Right cardiac atrium (tissue), 5 donors: ENCODE measurements around the gene KANSL1. TPM values are rescaled to one million over a fixed set of nuclear protein-coding genes. Genes with fewer than 3 reads are reported as not detected.

Source experiments
- ATAC-seq, 2 donors: fragments of 200-7000 bp; cut with Tn5 transposase; one replicate each; pipeline versions ENCODE4 v1.8.0 to v1.9.1; 2020; ENCODE audit warnings: moderate library complexity in 2 of 2, mild to moderate bottlenecking in 1 of 2
- DNase-seq, 3 donors: peaks; one replicate each; pipeline ENCODE4 v3.0.0-alpha.2; 2020
- H3K27ac ChIP-seq: one replicate; pipeline ENCODE4 v1.5.1; 2013; ENCODE audit warnings: mild to moderate bottlenecking, low read length, control low read depth, moderate library complexity
- H3K27me3 ChIP-seq: one replicate; pipeline ENCODE4 v1.6.1; 2013; ENCODE audit not compliant: control insufficient read depth, insufficient read depth
- H3K4me1 ChIP-seq: one replicate; pipeline ENCODE4 v1.6.1; 2013; ENCODE audit warnings: low read length; ENCODE audit not compliant: control insufficient read depth, insufficient read depth
- H3K4me3 ChIP-seq: one replicate; pipeline ENCODE4 v1.5.1; 2013; ENCODE audit warnings: low read length, control low read depth
- H3K9me3 ChIP-seq: one replicate; pipeline ENCODE4 v1.6.1; 2013; ENCODE audit warnings: low read length; ENCODE audit not compliant: control insufficient read depth
- WGBS: extraction: QIAGEN DNeasy Blood & Tissue Kit; methylation state at CpG from one replicate; pipeline ENCODE4 v1.1.7; 2013; 5-methylcytosine and 5-hydroxymethylcytosine counted together
- intact Hi-C, 4 donors: fragments of 100-400 bp; cut with DNase I; formaldehyde crosslinking; loops; one replicate each; pipeline versions ENCODE4 v1.11.0 to v1.14.0; 2022 to 2023
- polyA plus RNA-seq: library from polyadenylated mRNA; stranded (reverse); fragments of 200-250 nt; gene quantifications from one replicate; pipeline ENCODE4 v1.2.3, GENCODE V29; 2013
- total RNA-seq, 4 donors: library from RNA; stranded (reverse); fragmentation: NEBNext Ultra II Directional; extraction: Animal tissue kit (Norgen Biotek cat#: 25700); gene quantifications; one replicate each; pipeline ENCODE4 v1.2.1, GENCODE V29; 2021
- donor health status: healthy with polysubstance abuse.
- donor health status: DM: no; HTN: yes; CAD: no.
- donor health status: DM: no; HTN: no; CAD: no.
- donor health status: DM: no; HTN: yes; CAD: no; lungs with severe emphysema.
- donor health status: DM: yes; HTN: yes; CAD: no.

KANSL1 gene
- total and polyA plus RNA-seq, 5 donors, result 15.9 to 53.8 (median 38.2) TPM

DNA sequence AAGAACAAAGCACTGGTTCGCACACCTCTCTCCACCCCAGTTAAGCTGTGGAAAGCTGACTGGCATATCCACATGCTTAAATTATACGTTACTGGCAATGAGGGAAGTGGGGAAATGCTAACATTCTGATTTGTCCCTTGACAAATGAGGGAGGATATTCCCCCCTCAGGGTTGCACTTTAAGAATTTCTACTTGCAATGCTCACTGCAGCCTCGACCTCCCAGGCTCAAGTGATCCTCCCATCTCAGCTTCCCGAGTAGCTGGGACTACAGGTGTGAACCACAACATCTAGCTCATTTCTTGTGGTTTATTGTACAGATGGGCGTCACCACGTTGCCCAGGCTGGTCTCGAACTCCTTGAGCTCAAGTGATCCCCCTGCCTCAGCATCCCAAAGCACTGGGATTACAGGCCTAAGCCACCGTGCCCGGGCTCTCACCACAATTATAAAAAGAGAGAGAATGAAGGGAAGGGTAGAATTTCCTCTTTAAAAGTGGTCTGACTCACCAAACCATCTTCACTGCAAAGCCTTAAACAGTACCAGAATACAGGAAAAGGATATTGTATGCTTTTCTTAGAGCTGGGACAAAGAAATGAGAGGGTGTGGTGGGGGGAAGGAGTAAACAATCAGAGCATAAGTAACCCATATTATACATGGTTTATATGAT is 38.9 kb downstream of the KANSL1 start:
- Histone ChIP-seq H3K27me3 (no peaks in the 10 kb centered on the region), H3K4me3 (no peak overlapping the region), H3K4me1 (peaks cover 14% of the 10 kb centered on the region), H3K9me3 (no peaks in the 10 kb centered on the region), H3K27ac (no peak overlapping the region)
- DNase-seq, result no peak
- ATAC-seq, result peak in 1 of 2 donors; percentile 17
- intact Hi-C loops, result no loop called here
- 60% methylated on average over 9 of the region's 9 CpGs for WGBS

DNA sequence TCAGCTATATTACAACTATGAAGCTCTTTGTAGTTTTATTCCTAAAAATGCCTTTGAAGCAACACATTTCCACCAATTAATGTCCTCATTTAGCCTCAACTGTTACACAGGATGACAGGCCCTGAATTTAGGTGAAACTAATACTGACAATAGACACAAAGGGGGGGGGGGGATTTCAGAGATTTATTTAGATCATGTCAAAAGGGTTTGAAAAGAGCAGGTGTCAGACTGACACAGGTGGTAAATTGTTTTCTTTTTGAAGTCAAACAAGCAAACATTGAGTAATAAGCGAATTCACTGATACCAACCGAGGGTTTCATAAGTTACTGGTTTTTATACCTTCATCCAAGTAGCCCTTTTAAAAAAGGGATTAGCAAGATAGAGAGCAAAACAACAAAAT is 40.8 kb downstream of the KANSL1 start:
- Histone ChIP-seq H3K9me3 (no peaks in the 10 kb centered on the region), H3K4me1 (peaks cover 12% of the 10 kb centered on the region), H3K27ac (no peak overlapping the region), H3K27me3 (no peaks in the 10 kb centered on the region), H3K4me3 (no peak overlapping the region)
- intact Hi-C loops, result no loop called here
- 81% methylated on average over 2 of the region's 2 CpGs for WGBS
- ATAC-seq (no peak), DNase-seq (no peak)

DNA sequence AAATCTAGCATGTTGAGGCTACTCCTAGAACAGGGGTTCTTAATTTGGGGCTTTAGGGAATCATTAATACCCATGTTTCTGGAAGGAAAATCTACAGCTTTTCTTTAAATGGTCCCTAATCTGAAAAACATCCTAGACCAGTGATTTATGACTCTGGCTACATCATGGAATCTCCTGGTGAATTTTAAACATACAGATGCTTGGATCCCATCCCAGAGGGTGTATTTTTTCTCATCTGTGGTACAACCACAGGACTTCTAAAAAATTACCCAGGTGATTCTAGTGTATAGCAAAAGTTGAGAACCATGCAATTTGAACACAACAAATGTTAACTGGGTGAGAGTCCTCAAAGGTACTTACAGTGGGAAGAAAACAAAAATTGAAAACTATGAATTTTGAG is 41.5 kb downstream of the KANSL1 start:
- no peaks in the 10 kb centered on the region for H3K9me3 ChIP-seq
- no peak for ATAC-seq
- no peak overlapping the region for H3K27ac ChIP-seq
- intact Hi-C loops, result no loop called here
- DNase-seq, result no peak
- no peak overlapping the region for H3K4me3 ChIP-seq
- H3K4me1 ChIP-seq, result peaks cover 12% of the 10 kb centered on the region
- no peaks in the 10 kb centered on the region for H3K27me3 ChIP-seq

DNA sequence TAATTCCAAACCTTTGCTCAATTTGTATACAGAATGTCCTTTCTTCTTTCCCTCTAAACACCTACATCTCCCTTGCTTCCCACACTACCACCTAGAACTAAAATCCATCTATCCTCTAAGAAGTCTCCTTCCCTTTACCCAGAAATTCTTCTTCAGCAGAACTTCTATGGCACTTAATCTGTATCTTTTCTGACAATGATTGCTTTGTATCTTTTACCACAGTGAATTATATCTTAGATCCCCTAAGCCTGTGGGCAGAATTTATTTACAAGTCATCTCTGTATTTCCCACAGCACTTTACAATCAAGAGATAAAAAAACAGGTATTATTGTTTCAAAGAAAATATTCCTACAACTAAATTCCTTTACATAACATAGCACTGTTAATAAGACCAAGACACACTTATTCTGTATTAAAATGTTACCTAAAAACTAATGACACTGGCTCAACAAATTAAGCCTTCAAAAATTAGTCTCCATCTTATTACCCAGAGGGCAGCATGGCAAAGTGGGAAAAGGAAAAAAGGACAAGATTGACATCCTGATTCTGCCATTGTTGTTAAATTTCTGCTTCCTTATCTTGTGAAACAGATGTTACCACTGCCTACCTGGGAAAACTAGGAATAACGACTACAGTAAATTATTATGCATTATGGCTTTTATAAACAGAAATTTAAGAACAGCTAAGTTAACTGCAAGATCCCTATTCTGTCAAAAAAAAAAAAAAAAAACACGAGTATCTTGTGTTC is 42.8 kb downstream of the KANSL1 start:
- 40% methylated on average over 2 of the region's 2 CpGs for WGBS
- DNase-seq, result no peak
- Histone ChIP-seq H3K9me3 (no peaks in the 10 kb centered on the region), H3K27me3 (no peaks in the 10 kb centered on the region), H3K4me3 (no peak overlapping the region), H3K27ac (no peak overlapping the region), H3K4me1 (peaks cover 11% of the 10 kb centered on the region)
- intact Hi-C loops, result no loop called here
- ATAC-seq, result no peak

DNA sequence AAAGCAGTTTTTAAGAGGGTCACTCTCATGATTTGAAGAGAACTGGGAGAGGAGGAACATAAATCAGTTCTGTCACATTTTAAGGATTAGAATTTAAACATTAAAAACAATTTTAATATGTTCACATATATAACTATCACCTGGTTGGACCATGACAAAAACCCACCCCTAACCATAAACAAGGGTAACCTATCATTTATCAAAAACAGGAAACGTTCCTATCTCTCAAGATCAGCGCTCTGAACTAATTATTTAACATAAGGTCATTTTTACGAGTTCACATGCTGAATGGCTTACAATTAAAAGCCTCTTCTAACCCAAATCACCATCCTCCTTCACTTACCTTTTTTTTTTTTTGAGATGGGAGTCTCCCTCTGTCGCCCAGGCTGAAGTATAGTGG is 45.0 kb downstream of the KANSL1 start:
- Histone ChIP-seq H3K4me3 (no peak overlapping the region), H3K9me3 (no peaks in the 10 kb centered on the region), H3K27me3 (no peaks in the 10 kb centered on the region), H3K27ac (no peak overlapping the region), H3K4me1 (peaks cover 5% of the 10 kb centered on the region)
- WGBS, result 64% methylated on average over 4 of the region's 4 CpGs
- intact Hi-C loops, result no loop called here
- ATAC-seq (no peak), DNase-seq (no peak)

DNA sequence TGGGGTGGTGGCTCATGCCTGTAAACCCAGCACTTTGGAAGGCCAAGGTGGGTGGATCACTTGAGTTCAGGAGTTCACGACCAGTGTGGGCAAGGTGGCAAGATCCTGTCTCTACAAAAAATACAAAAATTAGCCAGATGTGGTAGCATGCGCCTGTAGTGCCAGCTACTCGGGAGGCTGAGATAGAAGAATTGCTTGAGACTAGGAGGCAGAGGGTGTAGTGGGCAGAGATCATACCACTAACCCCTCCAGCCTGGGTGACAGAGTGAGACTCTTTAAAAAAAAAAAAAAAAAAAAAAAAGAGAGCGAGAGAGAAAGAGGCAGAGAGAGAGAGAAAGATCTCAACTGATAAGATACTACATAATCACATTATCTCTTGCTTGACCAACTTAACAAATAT is 45.9 kb downstream of the KANSL1 start:
- no peak overlapping the region for H3K27ac ChIP-seq
- H3K9me3 ChIP-seq, result no peaks in the 10 kb centered on the region
- no peak for DNase-seq
- WGBS, result 84% methylated on average over 4 of the region's 4 CpGs
- intact Hi-C loops, result no loop called here
- H3K27me3 ChIP-seq, result no peaks in the 10 kb centered on the region
- no peak overlapping the region for H3K4me3 ChIP-seq
- no peak for ATAC-seq
- H3K4me1 ChIP-seq, result peaks cover 5% of the 10 kb centered on the region

DNA sequence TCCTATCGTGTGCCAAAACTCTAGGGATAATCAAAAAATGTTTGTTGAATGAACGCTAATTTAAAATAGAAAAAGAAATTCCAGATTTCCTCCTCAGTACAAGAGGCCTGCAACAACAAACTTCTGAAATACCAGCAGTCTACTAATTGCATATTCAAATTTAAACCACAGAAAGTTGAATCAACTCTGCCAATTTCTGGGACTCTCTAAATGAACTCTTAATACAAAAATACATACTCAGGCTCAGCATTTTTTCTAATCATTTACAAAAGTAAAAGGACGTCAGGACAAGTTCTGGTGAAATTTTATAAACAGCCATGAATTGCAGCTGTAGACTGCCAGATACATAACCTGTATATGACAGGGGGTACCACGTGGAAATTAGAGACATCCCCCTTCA is 49.0 kb downstream of the KANSL1 start:
- intact Hi-C loops, result no loop called here
- DNase-seq, result no peak
- Histone ChIP-seq H3K4me1 (peaks cover 4% of the 10 kb centered on the region), H3K9me3 (no peaks in the 10 kb centered on the region), H3K4me3 (no peak overlapping the region), H3K27ac (no peak overlapping the region), H3K27me3 (no peaks in the 10 kb centered on the region)
- WGBS, result 46% methylated on average over 4 of the region's 4 CpGs
- ATAC-seq, result no peak

DNA sequence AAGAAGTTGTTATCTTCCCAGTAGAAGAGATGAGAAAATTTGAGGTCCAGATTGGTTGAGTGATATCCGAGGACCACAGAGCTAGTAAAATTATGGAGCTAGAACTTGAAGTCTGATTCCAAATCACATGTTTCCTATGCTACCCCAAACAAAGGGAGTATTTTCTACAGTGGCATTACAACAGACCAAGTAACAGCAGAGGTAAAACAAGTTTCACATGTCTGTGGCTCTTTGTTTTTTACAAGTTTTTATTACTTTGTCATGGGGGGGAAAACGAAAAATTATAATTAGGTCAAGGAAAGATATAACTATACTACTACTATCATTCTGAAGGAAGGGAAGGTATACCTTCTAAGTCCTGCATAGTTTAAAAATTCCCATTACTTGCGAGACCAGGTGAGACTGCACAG is 49.4 kb downstream of the KANSL1 start:
- WGBS, result 68% methylated on average over 3 of the region's 3 CpGs
- ATAC-seq, result no peak
- H3K4me3 ChIP-seq, result no peak overlapping the region
- intact Hi-C loops, result no loop called here
- DNase-seq, result no peak
- no peaks in the 10 kb centered on the region for H3K27me3 ChIP-seq
- no peak overlapping the region for H3K27ac ChIP-seq
- H3K4me1 ChIP-seq, result peaks cover 4% of the 10 kb centered on the region
- no peaks in the 10 kb centered on the region for H3K9me3 ChIP-seq

DNA sequence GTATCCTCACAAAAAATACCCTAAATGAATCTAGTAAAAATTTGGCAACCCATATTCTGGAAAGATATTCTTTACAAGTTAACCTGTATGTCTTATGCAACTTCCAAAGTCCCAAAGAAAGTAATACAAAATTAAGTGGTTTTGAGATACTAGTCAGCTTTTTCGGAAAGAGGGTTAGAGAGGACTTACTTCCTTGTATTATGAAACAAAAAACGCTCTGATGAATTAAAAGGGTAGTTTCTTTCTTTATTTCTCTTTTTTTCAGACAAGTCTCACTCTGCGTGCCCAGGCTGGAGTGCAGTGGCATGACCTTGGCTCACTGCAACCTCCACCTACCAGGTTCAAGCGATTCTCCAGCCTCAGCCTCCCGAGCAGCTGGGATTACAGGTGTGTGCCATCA is 51.6 kb downstream of the KANSL1 start:
- ATAC-seq, result no peak
- Histone ChIP-seq H3K9me3 (no peaks in the 10 kb centered on the region), H3K4me1 (peaks cover 1% of the 10 kb centered on the region), H3K27me3 (no peaks in the 10 kb centered on the region), H3K4me3 (no peak overlapping the region), H3K27ac (no peak overlapping the region)
- WGBS, result 80% methylated on average over 5 of the region's 5 CpGs
- intact Hi-C loops, result no loop called here
- no peak for DNase-seq

DNA sequence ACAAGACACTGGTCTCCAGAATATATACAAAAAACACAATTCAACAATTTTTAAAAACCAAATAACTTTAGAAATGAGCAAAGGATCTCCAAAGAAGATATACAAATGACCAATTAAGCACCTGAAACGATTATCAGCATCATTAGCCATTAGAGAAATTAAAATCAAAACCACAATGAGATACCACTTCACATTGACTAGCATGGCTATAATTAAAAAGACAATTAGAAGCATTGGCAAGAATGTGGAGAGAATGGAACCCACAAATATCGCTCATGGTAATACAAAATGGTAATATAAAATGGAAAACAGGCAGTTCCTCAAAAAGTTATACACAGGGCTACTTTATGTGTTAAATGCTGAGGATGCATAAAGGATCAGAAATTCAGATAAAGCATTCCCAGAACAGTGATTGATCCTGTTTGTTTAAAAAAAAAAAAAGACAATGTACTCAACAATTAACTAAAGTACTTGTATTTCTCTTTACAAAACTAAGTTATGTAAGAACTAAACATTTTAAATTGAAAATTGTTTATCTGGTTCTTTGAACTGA is 52.5 kb downstream of the KANSL1 start:
- ATAC-seq, result no peak
- DNase-seq, result no peak
- Histone ChIP-seq H3K4me1 (peaks cover 1% of the 10 kb centered on the region), H3K9me3 (no peaks in the 10 kb centered on the region), H3K27ac (no peak overlapping the region), H3K27me3 (no peaks in the 10 kb centered on the region), H3K4me3 (no peak overlapping the region)
- WGBS, result 97% methylated on average over 2 of the region's 2 CpGs
- intact Hi-C loops, result no loop called here

DNA sequence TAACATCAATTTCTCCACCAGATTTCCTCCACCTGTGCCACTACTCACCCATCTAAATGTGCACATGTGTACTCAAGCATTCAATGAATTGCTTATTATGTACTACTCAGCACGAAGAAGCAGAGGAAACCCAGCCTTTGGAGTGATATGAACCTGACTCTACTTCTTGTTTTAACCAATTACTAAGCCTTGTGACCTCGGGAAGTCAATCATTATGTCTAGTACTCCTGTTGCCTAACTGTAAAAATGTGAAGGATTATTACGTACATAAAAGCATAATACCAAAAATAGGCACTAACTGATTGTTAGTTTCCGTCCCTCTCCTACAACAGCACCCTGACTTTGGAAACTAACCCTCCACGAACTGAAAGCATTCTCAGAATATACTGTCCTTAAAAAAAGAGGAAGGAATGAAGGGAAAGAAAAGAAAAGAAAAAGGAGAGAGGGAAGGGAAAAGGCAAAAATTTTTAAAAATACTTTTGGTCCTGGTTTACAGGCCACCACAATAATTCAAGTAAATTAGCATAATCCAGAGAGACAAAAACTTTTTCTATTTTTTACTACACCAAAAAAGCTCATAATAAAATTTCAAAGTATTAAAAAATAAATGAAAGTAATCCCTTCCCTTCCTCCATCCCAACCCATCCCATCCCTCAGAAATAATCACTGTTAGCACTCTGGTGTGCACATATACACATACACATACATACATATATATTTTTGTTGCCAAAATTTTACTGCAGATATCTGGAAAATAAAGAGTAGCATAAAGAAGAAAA is 53.6 kb downstream of the KANSL1 start:
- WGBS, result 51% methylated on average over 5 of the region's 5 CpGs
- no peaks in the 10 kb centered on the region for H3K9me3 ChIP-seq
- H3K4me3 ChIP-seq, result no peak overlapping the region
- no peak for DNase-seq
- intact Hi-C loops, result no loop called here
- no peak overlapping the region for H3K27ac ChIP-seq
- no peaks in the 10 kb centered on the region for H3K27me3 ChIP-seq
- ATAC-seq, result no peak
- H3K4me1 ChIP-seq, result peaks cover 1% of the 10 kb centered on the region
